Measurements from ENCODE around the gene WNK4.
A peak's percentile ranks its signal among the peaks of the same experiment; 100 is the strongest.

The WNK4 gene

DNA sequence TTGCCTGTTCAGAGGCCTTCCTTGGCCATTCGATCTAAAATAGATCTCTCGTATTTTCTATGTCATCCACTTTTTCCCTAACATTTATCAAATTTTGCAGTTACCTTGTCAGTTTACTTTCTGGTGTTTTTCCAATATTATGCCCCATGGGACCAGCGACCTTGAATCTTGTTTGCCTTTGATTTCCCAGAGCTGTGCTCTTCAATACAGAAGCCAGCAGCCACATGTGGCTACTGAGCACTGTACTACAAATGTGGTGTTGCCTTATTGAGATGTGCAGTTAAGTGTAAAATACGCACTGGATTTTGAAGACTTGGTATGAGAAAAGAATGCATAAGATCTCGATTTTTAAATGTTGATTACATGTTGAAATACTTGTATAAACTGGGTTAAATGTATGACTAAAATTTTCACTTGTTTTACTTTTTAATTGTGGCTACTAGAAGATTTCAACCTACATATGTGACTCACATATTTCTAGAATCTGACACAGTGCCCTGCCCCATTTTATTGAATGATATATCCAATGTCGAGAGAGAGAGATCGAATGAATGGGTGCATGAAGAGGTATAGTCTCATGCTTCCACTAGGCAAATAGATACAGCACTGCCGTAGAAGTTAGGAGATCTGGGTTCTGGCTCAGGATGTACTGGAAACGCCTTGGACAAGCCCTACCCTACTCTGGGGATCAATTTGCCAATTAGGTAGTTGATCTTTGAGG, 52.0 kb downstream of the WNK4 start:
- H3K27ac ChIP-seq: peak overlapping the region; percentile 71
- no peak for DNase-seq (ENCODE audit: low read depth, low spot score)

DNA sequence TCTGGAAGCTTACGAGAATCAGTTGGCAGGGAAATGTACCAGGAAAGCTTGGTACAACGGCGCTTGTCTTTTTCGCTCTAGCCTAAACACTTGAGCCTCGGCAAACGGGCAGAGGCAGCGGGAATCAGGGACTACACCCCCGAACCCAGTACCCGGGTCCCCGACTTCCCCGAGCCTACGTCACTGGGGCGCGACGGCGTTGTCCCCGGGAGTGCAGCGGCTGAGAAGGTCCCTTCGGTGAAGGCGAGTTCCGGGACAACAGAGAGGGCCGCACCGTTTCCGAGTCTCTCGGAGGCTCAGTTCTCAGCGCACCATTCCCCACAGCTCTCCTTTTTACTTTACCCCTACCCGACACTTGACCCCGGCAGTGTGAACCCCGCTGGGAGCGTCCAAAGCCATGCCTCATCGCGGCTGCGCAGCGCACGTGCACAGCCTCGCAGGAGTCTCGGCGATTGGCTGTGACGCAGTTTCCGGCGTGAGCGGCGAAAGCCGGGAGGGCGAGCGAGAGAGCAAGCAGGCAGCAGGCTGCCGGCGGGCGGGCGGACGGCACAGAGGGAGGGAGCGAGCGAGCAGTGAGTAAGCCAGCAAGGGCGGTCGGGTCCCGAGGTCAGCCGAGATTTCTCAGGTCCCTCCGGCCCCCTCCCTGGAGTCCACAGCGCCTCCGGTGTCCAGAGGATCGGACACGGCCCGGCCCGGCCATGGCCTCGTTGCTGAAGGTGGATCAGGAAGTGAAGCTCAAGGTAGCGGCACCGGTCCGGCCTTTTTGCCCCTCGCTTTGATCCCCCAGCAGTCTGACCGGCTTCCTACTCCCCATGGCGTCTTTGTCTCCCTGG, 52.7 kb downstream of the WNK4 start, which contains the start of gene PSME3:
Gene PSME3 (plus strand): TSS at position 464 of the 833 bp plus-strand sequence. CDS start 235 bp downstream, at position 699.
- peak within 1 kb of the TSS; percentile 71 for H3K27ac ChIP-seq
- DNase-seq (ENCODE audit: low read depth, low spot score): peak; percentile 27

- H3K27ac ChIP-seq: peak overlapping the region; percentile 71
- no peak for DNase-seq (ENCODE audit: low read depth, low spot score)
Measured at GRCh38 chr17:42833767-42834422, 53.5 kb downstream of the WNK4 start.

DNA sequence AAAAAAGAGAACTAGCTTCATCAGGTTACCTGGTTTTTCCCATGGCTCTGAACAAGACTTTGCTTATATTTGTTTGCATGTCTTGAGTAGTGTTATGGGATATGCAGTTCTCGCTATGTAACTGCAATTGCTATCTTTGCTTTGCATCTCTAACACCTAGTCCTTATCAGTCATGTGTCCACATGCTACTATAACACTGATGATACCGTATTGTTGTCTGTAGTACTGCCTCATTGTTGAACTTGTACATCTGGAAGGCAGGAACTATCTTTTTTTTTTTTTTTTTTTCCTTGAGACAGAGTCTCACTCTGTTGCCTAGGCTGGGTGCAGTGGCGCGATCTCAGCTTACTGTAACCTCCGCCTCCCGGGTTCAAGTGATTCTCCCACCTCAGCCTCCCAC, 55.3 kb downstream of the WNK4 start:
- no peak overlapping the region for H3K27ac ChIP-seq
- no peak for DNase-seq (ENCODE audit: low read depth, low spot score)

GRCh38 chr17:42841975-42842685, 61.7 kb downstream of the WNK4 start:
- DNase-seq (ENCODE audit: low read depth, low spot score): no peak
- H3K27ac ChIP-seq: no peak overlapping the region

GRCh38 chr17:42843358-42843934, 63.0 kb downstream of the WNK4 start:
- H3K27ac ChIP-seq: no peak overlapping the region
- DNase-seq (ENCODE audit: low read depth, low spot score): no peak

GRCh38 chr17:42844271-42844670, 63.9 kb downstream of the WNK4 start, which contains the start of gene AOC2:
AOC2 (plus strand) TSS chr17:42844580; CDS start chr17:42844627, 47 bp downstream.
- H3K27ac ChIP-seq: no peak within 1 kb of the TSS
- no peak for DNase-seq (ENCODE audit: low read depth, low spot score)

DNA sequence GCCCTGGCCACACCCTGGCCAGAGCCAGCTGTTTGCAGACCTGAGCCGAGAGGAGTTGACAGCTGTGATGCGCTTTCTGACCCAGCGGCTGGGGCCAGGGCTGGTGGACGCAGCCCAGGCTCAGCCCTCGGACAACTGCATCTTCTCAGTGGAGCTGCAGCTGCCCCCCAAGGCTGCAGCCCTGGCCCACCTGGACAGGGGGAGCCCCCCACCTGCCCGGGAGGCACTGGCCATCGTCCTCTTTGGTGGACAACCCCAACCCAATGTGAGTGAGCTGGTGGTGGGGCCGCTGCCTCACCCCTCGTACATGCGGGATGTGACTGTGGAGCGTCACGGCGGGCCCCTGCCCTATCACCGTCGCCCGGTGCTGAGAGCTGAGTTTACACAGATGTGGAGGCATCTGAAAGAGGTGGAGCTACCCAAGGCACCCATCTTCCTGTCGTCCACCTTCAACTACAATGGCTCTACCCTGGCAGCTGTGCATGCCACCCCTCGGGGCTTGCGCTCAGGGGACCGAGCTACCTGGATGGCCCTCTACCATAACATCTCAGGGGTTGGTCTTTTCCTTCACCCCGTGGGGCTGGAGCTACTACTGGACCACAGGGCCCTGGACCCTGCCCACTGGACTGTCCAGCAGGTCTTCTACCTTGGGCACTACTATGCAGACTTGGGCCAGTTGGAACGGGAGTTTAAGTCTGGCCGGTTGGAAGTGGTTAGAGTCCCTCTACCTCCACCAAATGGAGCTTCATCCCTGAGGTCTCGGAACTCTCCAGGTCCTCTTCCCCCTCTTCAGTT, 64.5 kb downstream of the WNK4 start:
- DNase-seq (ENCODE audit: low read depth, low spot score): no peak
- no peak overlapping the region for H3K27ac ChIP-seq

- no peak for DNase-seq (ENCODE audit: low read depth, low spot score)
- H3K27ac ChIP-seq: no peak overlapping the region
Measured at GRCh38 chr17:42845556-42845917, 65.1 kb downstream of the WNK4 start.

DNA sequence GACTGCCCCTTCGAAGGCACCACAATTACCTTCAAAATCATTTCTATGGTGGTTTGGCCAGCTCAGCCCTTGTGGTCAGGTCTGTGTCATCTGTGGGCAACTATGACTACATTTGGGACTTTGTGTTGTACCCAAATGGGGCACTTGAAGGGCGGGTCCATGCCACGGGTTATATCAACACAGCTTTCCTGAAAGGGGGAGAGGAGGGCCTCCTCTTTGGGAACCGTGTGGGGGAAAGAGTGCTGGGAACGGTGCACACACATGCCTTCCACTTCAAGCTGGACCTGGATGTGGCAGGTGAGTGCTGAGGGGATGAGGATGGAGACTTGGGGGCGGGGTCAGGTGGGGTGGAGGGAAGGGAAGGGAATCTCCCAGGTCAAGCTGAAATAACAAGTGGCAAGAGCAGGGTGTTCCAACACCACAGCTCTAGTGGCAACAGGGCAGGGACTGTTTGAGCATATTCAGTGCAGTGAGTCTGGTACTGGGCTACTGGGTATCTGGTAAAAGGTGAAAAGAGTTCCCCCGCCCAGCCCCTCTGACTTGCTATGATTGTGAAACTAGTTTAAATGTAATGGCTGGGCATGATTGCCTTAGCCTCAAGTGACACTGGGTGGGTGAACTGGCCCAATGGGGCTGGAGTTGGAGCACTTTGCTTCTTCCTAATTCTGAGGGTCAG, 65.6 kb downstream of the WNK4 start:
- no peak for DNase-seq (ENCODE audit: low read depth, low spot score)
- peak overlapping the region; percentile 31 for H3K27ac ChIP-seq

Measured in epithelial cell of prostate (primary cell).